B cell (primary cell): ENCODE measurements around the gene CHMP6. TPM values are rescaled to one million over a fixed set of nuclear protein-coding genes. Genes with fewer than 3 reads are reported as not detected.

Source experiments
- ATAC-seq: fragments of 200-7000 bp; cut with Tn5 transposase; one replicate; pipeline ENCODE4 v1.10.0; 2021; ENCODE audit warnings: low read depth, mild to moderate bottlenecking, moderate number of reproducible peaks, moderate library complexity
- CTCF ChIA-PET: fragments of 350-600 bp; sonication (Branson Sonifier 250); formaldehyde crosslinking; loops from one replicate; lab custom pipeline; 2021; ENCODE audit warnings: antibody characterized with exemption, inconsistent platforms; lab: Charles Lee
- POLR2A ChIA-PET: fragments of 350-600 bp; sonication (Branson Sonifier 250); formaldehyde crosslinking; loops from one replicate; lab custom pipeline; 2021; ENCODE audit warnings: antibody characterized with exemption; lab: Charles Lee
- DNase-seq: peaks from one replicate; pipeline ENCODE4 v3.0.0; 2013
- H2AFZ ChIP-seq: 2 replicates; pipeline ENCODE4 v1.6.1; 2012; ENCODE audit warnings: mild to moderate bottlenecking, low read depth, low read length; ENCODE audit not compliant: insufficient read depth, poor library complexity, severe bottlenecking
- H3K27ac ChIP-seq, 2 donors: 1 replicate in 1 of 2; 2 replicates in 1 of 2; pipeline ENCODE4 v1.5.1; 2012 to 2013; ENCODE audit warnings: low read length in 2 of 2, mild to moderate bottlenecking in 2 of 2, moderate library complexity in 1 of 2
- H3K27me3 ChIP-seq, 4 experiments: fragments of 200-600 bp in 1 of 4; sonication (generic) in 1 of 4; replicated peaks in 1 of 4; 1 replicate in 2 of 4; 2 replicates in 2 of 4; pipeline versions ENCODE4 v1.6.1 to v1.7.0; 2013 to 2016; ENCODE audit warnings: low read length in 3 of 4, mild to moderate bottlenecking in 2 of 4, mixed read lengths in 1 of 4, moderate library complexity in 1 of 4; ENCODE audit not compliant: insufficient read depth in 4 of 4, control insufficient read depth in 3 of 4; ENCODE audit errors: control extremely low read depth in 1 of 4
- H3K36me3 ChIP-seq, 2 experiments: replicated peaks in 1 of 2; 1 replicate in 1 of 2; 2 replicates in 1 of 2; pipeline versions ENCODE4 v1.6.1 to v1.7.1; 2013; ENCODE audit warnings: low read length in 1 of 2; ENCODE audit not compliant: insufficient read depth in 2 of 2, control insufficient read depth in 1 of 2; ENCODE audit errors: control extremely low read depth in 1 of 2, extremely low read depth in 1 of 2
- H3K4me1 ChIP-seq, 2 donors: fragments of 200-600 bp in 1 of 2; sonication (generic) in 1 of 2; 1 replicate in 1 of 2; 2 replicates in 1 of 2; pipeline versions ENCODE4 v1.5.1 to v1.6.1; 2013 to 2017; ENCODE audit warnings: low read length in 2 of 2; ENCODE audit not compliant: control insufficient read depth in 2 of 2, insufficient read depth in 2 of 2
- H3K4me2 ChIP-seq: replicated peaks from 2 replicates; pipeline ENCODE3; 2012; ENCODE audit warnings: mild to moderate bottlenecking, low read depth, low read length; ENCODE audit not compliant: poor library complexity, severe bottlenecking
- H3K4me3 ChIP-seq, 5 experiments: fragments of 200-600 bp in 1 of 5; sonication (generic) in 1 of 5; 1 replicate in 3 of 5; 2 replicates in 2 of 5; pipeline versions ENCODE4 v1.5.1 to v1.7.0; 2011 to 2016; ENCODE audit warnings: low read length in 4 of 5, mild to moderate bottlenecking in 4 of 5, low read depth in 2 of 5, control low read depth in 1 of 5, moderate library complexity in 1 of 5; ENCODE audit not compliant: insufficient read depth in 1 of 5; ENCODE audit errors: control extremely low read depth in 1 of 5, extremely low read depth in 1 of 5
- H3K79me2 ChIP-seq: fragments of 200-600 bp; sonication (generic); one replicate; pipeline ENCODE4 v1.6.0; 2016; ENCODE audit warnings: low read length; ENCODE audit not compliant: control insufficient read depth, insufficient read depth
- H3K9ac ChIP-seq: fragments of 200-600 bp; sonication (generic); 2 replicates; pipeline ENCODE4 v1.6.1; 2017; ENCODE audit warnings: mild to moderate bottlenecking, low read length, moderate library complexity
- H3K9me3 ChIP-seq, 3 donors: one replicate each; pipeline versions ENCODE4 v1.6.1 to v1.7.1; 2013; ENCODE audit warnings: low read length in 2 of 3; ENCODE audit not compliant: control insufficient read depth in 2 of 3, insufficient read depth in 1 of 3; ENCODE audit errors: control extremely low read depth in 1 of 3
- H4K20me1 ChIP-seq: 2 replicates; pipeline ENCODE4 v1.6.0; 2012; ENCODE audit warnings: mild to moderate bottlenecking, low read length; ENCODE audit not compliant: insufficient read depth, control insufficient read depth, poor library complexity, severe bottlenecking
- H3K27ac Mint-ChIP-seq: one replicate; pipeline ENCODE4 v1.8.0; 2021; ENCODE audit warnings: mixed read lengths
- H3K27me3 Mint-ChIP-seq: one replicate; pipeline ENCODE4 v1.8.0; 2021; ENCODE audit warnings: mixed read lengths
- H3K4me1 Mint-ChIP-seq: one replicate; pipeline ENCODE4 v1.8.0; 2021; ENCODE audit warnings: mixed read lengths
- H3K4me3 Mint-ChIP-seq: one replicate; pipeline ENCODE4 v1.8.0; 2021; ENCODE audit warnings: mixed read lengths
- H3K9me3 Mint-ChIP-seq: one replicate; pipeline ENCODE4 v1.8.0; 2022; ENCODE audit warnings: mixed read lengths; ENCODE audit not compliant: insufficient read depth
- CTCF ChIP-seq: fragments of 200-600 bp; IDR thresholded peaks from one replicate; pipeline ENCODE4 v1.8.0; 2022; ENCODE audit warnings: antibody characterized with exemption, mild to moderate bottlenecking
- EZH2 ChIP-seq: IDR thresholded peaks from 2 replicates; pipeline ENCODE4 v1.6.1; 2012; ENCODE audit warnings: borderline replicate concordance, low read depth, mild to moderate bottlenecking, moderate library complexity, low read length; ENCODE audit not compliant: insufficient read depth, poor library complexity, severe bottlenecking
- WGBS: methylation state at CpG from one replicate; pipeline ENCODE4 v1.1.5; 2013; ENCODE audit warnings: missing lambda C conversion rate; ENCODE audit not compliant: insufficient coverage; 5-methylcytosine and 5-hydroxymethylcytosine counted together
- intact Hi-C: fragments of 100-400 bp; cut with micrococcal nuclease; formaldehyde crosslinking; loops from one replicate; pipeline ENCODE4 v1.10.0; 2022
- polyA plus RNA-seq: library from polyadenylated mRNA; depleted of rRNA; stranded (reverse); fragments of >200 nt; gene quantifications from 2 replicates; pipeline ENCODE4 v1.2.3, GENCODE V29; 2012
- total RNA-seq, 2 donors: library from RNA; stranded (reverse); fragments of 120-200 nt in 1 of 2; gene quantifications; 1 replicate in 1 of 2; 2 replicates in 1 of 2; pipeline versions ENCODE4 v1.2.3 to v1.2.4, GENCODE V29; 2013 to 2022

The CHMP6 gene
- total and polyA plus RNA-seq, 2 donors (not counting 1 experiment from before 2014, with no cell fraction given) = 21.2 to 46.2 TPM

GRCh38 chr17:80942423-80943345 lies 49.0 kb upstream of the CHMP6 start:
- Histone ChIP-seq H3K9me3 (peaks cover 0 to 7% (median 0%) of the 10 kb centered on the region in 3 donors), H3K4me1 (peaks cover 51 to 53% of the 10 kb centered on the region in 2 donors), H3K9ac (no peak overlapping the region), H2AFZ (no peak overlapping the region), H3K27ac (peak overlapping the region in 1 of 2 donors; percentile 36), H3K36me3 (peaks cover 0 to 13% of the 10 kb centered on the region in 2 experiments), H3K4me2 (peak overlapping the region; percentile 36), H3K79me2 (no peaks in the 10 kb centered on the region), H3K27me3 (no peaks in the 10 kb centered on the region), H3K4me3 (no peak overlapping the region), H4K20me1 (no peaks in the 10 kb centered on the region)
- 95% methylated on average over 38 of the region's 38 CpGs for WGBS
- TF ChIP-seq EZH2 (no peak), CTCF (no peak)
- no peak for ATAC-seq
- H3K4me1 Mint-ChIP-seq = peaks cover 34% of the 10 kb centered on the region
- POLR2A ChIA-PET = no interaction called here
- no peak overlapping the region for H3K4me3 Mint-ChIP-seq
- DNase-seq = no peak
- no peaks in the 10 kb centered on the region for H3K9me3 Mint-ChIP-seq
- H3K27ac Mint-ChIP-seq = peak overlapping the region; percentile 61
- CTCF ChIA-PET = no interaction called here
- intact Hi-C loops = no loop called here
- H3K27me3 Mint-ChIP-seq = no peaks in the 10 kb centered on the region
